Astrocyte of the cerebellum (primary cell): ENCODE measurements around the gene ANKS1B.
A peak's percentile ranks its signal among the peaks of the same experiment; 100 is the strongest.

Experiments used
- DNase-seq: peaks from one replicate; pipeline ENCODE4 v3.0.0-alpha.2; 2011; ENCODE audit warnings: low read depth
- H3K4me3 ChIP-seq: 2 replicates; pipeline ENCODE4 v1.5.1; 2011; ENCODE audit warnings: mild to moderate bottlenecking, low read depth, low read length, moderate library complexity
- CTCF ChIP-seq: IDR thresholded peaks from 2 replicates; pipeline ENCODE4 v1.5.1; 2012; ENCODE audit warnings: low read length, low read depth, moderate library complexity, mild to moderate bottlenecking; ENCODE audit errors: missing control alignments
- in situ Hi-C: cut with HindIII; loops from 2 replicates; pipeline ENCODE4 v1.10.0; 2017; ENCODE audit warnings: low sequenced_read_pairs

ANKS1B gene

DNA sequence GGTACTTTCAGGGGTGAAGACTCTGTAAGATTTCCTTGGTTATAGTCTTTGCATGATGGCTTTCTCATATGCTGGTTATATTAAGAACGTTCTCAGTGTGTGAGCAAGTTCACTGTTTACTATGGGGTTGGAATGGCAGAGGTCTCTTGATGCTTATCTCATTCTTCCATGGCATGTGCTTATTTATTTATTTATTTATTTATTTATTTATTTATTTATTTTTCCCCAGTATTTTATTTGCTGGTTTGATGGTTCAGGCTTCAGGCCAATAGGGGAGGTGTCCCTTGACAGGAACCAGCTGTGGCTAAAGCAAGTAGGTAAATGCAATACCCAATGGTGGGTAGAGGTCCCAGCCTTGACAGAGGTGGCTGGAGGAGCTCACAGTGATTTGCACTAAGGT is 498.5 kb downstream of the ANKS1B start:
- no peak for DNase-seq
- H3K4me3 ChIP-seq: no peak overlapping the region
- no peak for TF ChIP-seq CTCF
- in situ Hi-C loops: no loop called here

GRCh38 chr12:99479149-99479548 is 505.6 kb downstream of the ANKS1B start:
- TF ChIP-seq CTCF: no peak

DNA sequence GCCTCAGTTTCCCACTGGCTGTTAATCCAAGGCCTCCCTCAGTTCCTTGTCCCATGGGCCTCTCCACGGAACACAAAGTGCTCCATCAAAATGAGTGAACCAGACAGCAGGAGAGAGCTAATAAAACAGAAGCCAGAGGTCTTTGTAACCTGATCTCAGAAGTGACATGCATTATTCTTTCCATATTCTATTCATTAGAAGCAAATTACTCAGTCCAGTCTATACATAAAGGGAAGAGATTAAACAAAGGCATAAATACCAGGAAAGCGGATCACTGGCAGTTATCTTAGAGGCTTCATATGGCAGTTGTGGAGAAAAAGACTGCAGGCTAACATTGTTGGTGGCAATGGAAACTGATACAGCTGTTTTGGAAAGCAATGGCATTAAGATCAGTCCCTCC is 507.8 kb downstream of the ANKS1B start:
- no peak overlapping the region for H3K4me3 ChIP-seq
- in situ Hi-C loops: no loop called here
- TF ChIP-seq CTCF: no peak
- DNase-seq: no peak

More at GRCh38 chr12:99479149-99479548, 505.6 kb downstream of the ANKS1B start:
- in situ Hi-C loops: no loop called here
- H3K4me3 ChIP-seq: no peak overlapping the region
- no peak for DNase-seq

- peak; percentile 95 for DNase-seq
Observed at GRCh38 chr12:99455350-99456035, 529.2 kb downstream of the ANKS1B start.

GRCh38 chr12:99454539-99455172 is 530.1 kb downstream of the ANKS1B start:
- no peak overlapping the region for H3K4me3 ChIP-seq
- DNase-seq: no peak
- TF ChIP-seq CTCF: no peak
- in situ Hi-C loops: no loop called here

More at GRCh38 chr12:99455350-99456035, 529.2 kb downstream of the ANKS1B start:
- no peak for TF ChIP-seq CTCF
- in situ Hi-C loops: no loop called here
- no peak overlapping the region for H3K4me3 ChIP-seq

DNA sequence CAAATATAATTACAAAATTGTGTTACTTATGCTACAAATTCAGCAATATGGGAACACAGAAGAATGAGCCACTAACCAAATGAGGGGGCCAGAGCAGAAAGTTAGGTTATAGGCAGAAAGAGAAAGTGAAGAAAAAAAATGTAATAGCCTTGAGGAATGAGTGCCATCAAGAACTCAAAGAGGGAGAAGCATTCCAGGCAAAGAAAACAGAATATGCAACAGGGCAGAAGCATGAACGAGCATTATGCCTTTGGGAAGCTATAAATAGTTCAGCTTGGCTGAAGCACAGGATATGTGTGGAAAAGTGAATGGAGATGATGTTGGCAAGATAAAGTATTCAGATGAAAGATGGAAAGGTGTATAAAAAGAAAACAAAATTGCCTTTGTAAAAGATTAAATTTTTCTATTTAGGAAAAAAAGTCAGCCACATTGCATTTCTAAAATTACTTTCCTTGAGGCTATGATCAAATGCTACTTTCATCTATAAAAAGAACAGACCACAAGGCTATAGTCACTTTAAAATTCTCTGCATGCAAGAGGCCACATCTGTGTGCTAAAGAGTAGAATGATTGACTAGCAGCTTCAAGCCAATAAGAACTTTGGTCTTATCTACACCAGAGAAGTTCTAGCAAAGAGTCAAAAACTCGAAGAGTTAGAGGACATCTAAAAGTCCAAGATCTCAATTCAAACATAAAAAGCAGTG is 530.7 kb downstream of the ANKS1B start:
- no peak for DNase-seq
- in situ Hi-C loops: no loop called here
- TF ChIP-seq CTCF: no peak
- no peak overlapping the region for H3K4me3 ChIP-seq
